Tibial artery (tissue), 4 donors: ENCODE data around the gene MTHFSD.

ENCODE experiments used
- DNase-seq, 2 donors: peaks; one replicate each; pipeline ENCODE4 v3.0.0-alpha.2; 2019
- H3K27ac ChIP-seq, 2 donors: fragments of 200-600 bp; sonication (generic) in 1 of 2; 1 replicate in 1 of 2; 2 replicates in 1 of 2; pipeline ENCODE4 v1.5.1; 2018 to 2019; ENCODE audit warnings: mild to moderate bottlenecking in 1 of 2
- H3K27me3 ChIP-seq, 2 donors: fragments of 200-600 bp; sonication (generic) in 1 of 2; one replicate each; pipeline versions ENCODE4 v1.5.1 to v1.6.0; 2016 to 2019
- H3K36me3 ChIP-seq, 3 donors: fragments of 200-600 bp; sonication (generic) in 2 of 3; one replicate each; pipeline ENCODE4 v1.5.1; 2016 to 2019; ENCODE audit warnings: mild to moderate bottlenecking in 2 of 3
- H3K4me1 ChIP-seq, 4 donors: fragments of 200-600 bp; sonication (generic) in 2 of 4; 1 replicate in 3 of 4; 2 replicates in 1 of 4; pipeline ENCODE4 v1.5.1; 2016 to 2019
- H3K4me3 ChIP-seq, 2 donors: fragments of 200-600 bp; sonication (generic) in 1 of 2; 1 replicate in 1 of 2; 2 replicates in 1 of 2; pipeline ENCODE4 v1.5.1; 2018 to 2019; ENCODE audit warnings: mild to moderate bottlenecking in 2 of 2
- H3K9me3 ChIP-seq, 3 donors: fragments of 200-600 bp; sonication (generic) in 1 of 3; one replicate each; pipeline ENCODE4 v1.5.1; 2016 to 2019
- intact Hi-C: fragments of 100-400 bp; cut with DNase I; formaldehyde crosslinking; loops from one replicate; pipeline ENCODE4 v1.15.0; 2023; ENCODE audit warnings: low total_unique reads
- TF ChIP-seq, protein P1 (sequence below), 2 experiments: fragments of 200-600 bp in 1 of 2; fragments of 450-650 bp in 1 of 2; IDR thresholded peaks; one replicate each; pipeline ENCODE4 v1.5.1; 2017 to 2019; ENCODE audit warnings: antibody characterized with exemption in 2 of 2, mild to moderate bottlenecking in 1 of 2, moderate library complexity in 1 of 2

MTHFSD gene

GRCh38 chr16:86579268-86580062 is 24.4 kb upstream of the MTHFSD start:
- H3K27me3 ChIP-seq, result no peaks in the 10 kb centered on the region
- H3K4me1 ChIP-seq, result peaks cover 0 to 84% (median 61%) of the 10 kb centered on the region in 4 donors
- peak in 1 of 2 donors; percentile 75 for DNase-seq
- H3K27ac ChIP-seq, result peak overlapping the region; percentile 95 to 97
- no peaks in the 10 kb centered on the region for H3K36me3 ChIP-seq
- TF ChIP-seq, protein P1, sequence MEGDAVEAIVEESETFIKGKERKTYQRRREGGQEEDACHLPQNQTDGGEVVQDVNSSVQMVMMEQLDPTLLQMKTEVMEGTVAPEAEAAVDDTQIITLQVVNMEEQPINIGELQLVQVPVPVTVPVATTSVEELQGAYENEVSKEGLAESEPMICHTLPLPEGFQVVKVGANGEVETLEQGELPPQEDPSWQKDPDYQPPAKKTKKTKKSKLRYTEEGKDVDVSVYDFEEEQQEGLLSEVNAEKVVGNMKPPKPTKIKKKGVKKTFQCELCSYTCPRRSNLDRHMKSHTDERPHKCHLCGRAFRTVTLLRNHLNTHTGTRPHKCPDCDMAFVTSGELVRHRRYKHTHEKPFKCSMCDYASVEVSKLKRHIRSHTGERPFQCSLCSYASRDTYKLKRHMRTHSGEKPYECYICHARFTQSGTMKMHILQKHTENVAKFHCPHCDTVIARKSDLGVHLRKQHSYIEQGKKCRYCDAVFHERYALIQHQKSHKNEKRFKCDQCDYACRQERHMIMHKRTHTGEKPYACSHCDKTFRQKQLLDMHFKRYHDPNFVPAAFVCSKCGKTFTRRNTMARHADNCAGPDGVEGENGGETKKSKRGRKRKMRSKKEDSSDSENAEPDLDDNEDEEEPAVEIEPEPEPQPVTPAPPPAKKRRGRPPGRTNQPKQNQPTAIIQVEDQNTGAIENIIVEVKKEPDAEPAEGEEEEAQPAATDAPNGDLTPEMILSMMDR (IDR thresholded peaks at IDR 0.05), result no peak
- intact Hi-C loops, result loop anchor here (2.0 to 5.0 kb wide), 3 partner anchors 33 to 178 kb away; no protein-coding TSS in a partner anchor
- H3K9me3 ChIP-seq, result no peaks in the 10 kb centered on the region
- peak overlapping the region; percentile 60 to 78 for H3K4me3 ChIP-seq

GRCh38 chr16:86578611-86579267 is 23.7 kb upstream of the MTHFSD start:
- Histone ChIP-seq H3K27ac (peak overlapping the region; percentile 95 to 97), H3K36me3 (no peaks in the 10 kb centered on the region), H3K27me3 (no peaks in the 10 kb centered on the region), H3K4me1 (peaks cover 0 to 84% (median 61%) of the 10 kb centered on the region in 4 donors), H3K9me3 (no peaks in the 10 kb centered on the region), H3K4me3 (peak overlapping the region; percentile 60 to 78)
- peak in 1 of 2 donors; percentile 80 for DNase-seq
- intact Hi-C loops, result loop anchor here (5.0 kb wide), 2 partner anchors 34 to 179 kb away; no protein-coding TSS in a partner anchor
- TF ChIP-seq, protein P1 (IDR thresholded peaks at IDR 0.05), result no peak

DNA sequence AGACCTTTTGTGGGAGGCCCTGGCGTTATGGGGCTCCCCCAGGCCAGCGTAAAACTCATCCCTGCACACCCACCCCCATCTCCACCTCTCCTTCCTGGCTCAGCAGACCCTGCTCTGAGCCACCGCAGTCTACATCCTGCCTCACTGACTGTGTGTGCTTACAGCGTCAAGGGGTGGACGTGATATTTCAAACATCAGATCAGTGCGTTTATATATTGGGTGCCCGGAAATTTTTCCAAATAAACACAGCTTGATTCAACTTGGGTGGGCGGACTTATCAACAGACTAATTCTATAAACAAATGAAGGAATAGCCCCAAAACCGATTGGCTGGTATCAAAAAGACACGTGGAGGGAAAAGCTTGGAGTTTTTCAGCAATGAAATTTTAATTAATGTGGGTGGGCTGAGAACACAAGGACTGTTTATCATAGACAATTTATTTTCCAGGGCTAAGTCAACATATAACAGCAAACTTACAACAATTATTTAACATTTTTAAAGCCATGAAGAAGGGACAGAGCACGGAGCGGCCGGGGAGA is 23.1 kb upstream of the MTHFSD start, which contains the start of gene FOXL1:
Gene FOXL1, plus strand, starts transcription at position 489 of the 539 bp plus-strand sequence. CDS start 175 bp downstream, outside the sequence.
- Histone ChIP-seq H3K9me3 (no peaks in the 10 kb centered on the region), H3K27ac (peak within 1 kb of the TSS; percentile 95 to 97), H3K4me1 (peaks cover 0 to 84% (median 61%) of the 10 kb centered on the region in 4 donors), H3K36me3 (no peaks in the 10 kb centered on the region), H3K27me3 (no peaks in the 10 kb centered on the region), H3K4me3 (peak within 1 kb of the TSS; percentile 60 to 78)
- TF ChIP-seq, protein P1 (IDR thresholded peaks at IDR 0.05), result no peak
- intact Hi-C loops, result loop anchor here (5.0 kb wide), 2 partner anchors 34 to 179 kb away; no protein-coding TSS in a partner anchor
- peak in 1 of 2 donors; percentile 72 for DNase-seq

DNA sequence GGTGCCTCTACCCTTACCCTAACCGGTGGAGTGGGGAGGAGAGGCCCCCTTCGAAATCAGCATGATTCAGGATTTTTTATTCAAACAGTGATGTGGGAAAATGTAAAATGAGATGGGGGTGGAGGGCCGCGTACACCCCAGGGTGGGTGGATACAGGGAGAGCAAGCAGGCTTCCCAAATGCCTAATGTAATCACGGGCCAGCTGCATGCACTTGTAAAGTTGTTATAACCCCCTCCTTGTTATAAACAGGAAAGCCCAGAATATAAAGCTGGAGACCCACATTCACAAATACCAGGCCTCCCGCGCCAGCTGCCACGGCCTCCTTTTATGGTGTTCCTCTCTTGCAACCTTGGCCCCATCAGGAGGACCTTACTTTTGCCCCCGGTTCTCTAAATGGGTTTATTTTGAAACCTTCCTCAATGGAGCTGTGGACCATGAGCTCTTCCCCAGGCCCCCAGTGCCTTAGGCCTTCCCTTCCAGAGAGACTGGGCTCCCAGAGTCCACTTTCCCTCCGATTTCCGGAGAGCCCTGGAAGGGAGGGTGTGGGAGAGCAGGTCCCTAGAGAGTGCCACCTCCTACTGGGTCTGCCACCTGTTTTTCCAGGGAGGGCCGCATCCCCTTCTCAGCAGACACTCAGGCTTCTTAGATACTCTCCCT is 22.4 kb upstream of the MTHFSD start:
- H3K4me3 ChIP-seq, result peak overlapping the region; percentile 60 to 78
- intact Hi-C loops, result loop anchor here (5.0 kb wide), 2 partner anchors 35 to 180 kb away; no protein-coding TSS in a partner anchor
- H3K4me1 ChIP-seq, result peaks cover 0 to 84% (median 63%) of the 10 kb centered on the region in 4 donors
- TF ChIP-seq, protein P1 (IDR thresholded peaks at IDR 0.05), result no peak
- H3K27ac ChIP-seq, result peak overlapping the region; percentile 95 to 97
- peak in 1 of 2 donors; percentile 69 for DNase-seq
- no peaks in the 10 kb centered on the region for H3K36me3 ChIP-seq
- H3K27me3 ChIP-seq, result no peaks in the 10 kb centered on the region
- H3K9me3 ChIP-seq, result no peaks in the 10 kb centered on the region
